GM12872 (cell line): Measurements from ENCODE around the gene IRX2.

Experiments used
- TF ChIP-seq, protein P1 (sequence below): IDR thresholded peaks from 3 replicates; pipeline ENCODE4 v1.5.1; 2011; ENCODE audit warnings: low read depth, mild to moderate bottlenecking, low read length, moderate library complexity; ENCODE audit not compliant: insufficient read depth

The IRX2 gene

DNA sequence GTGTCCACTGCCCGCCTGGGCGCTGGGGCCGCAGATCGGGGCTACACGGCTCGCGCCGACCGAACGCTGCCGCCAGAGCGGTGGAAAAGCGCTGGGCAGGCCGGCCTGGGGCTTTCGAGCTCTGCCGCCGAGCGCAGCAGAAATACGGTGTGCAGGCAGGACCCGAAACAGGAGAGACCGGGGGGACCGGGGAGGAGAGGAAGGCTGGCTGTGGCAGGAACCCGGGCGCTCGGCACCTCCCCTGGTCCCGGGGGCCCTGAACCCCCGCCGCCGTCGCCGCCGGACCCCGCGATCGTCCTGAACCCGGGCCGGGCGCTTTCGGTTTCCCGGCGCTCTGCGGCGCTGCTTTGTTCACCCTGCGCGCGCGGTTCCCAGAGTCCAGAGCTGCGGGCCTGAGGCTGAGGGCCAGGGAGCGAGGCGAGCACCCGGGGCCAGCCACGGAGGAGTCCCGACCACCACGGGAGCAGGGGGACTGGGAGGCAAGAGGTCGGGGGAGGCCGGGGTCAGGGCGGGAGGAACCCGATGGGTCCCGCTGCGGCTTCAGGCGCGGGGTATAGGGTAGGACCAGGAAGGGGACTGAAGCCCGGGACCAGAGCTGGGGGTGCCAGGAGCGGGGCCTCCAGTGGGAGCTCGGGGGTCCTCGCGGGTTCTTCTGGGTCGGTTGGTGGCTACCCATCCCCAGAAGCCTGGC is 12.0 kb downstream of the IRX2 start:
- TF ChIP-seq, protein P1, sequence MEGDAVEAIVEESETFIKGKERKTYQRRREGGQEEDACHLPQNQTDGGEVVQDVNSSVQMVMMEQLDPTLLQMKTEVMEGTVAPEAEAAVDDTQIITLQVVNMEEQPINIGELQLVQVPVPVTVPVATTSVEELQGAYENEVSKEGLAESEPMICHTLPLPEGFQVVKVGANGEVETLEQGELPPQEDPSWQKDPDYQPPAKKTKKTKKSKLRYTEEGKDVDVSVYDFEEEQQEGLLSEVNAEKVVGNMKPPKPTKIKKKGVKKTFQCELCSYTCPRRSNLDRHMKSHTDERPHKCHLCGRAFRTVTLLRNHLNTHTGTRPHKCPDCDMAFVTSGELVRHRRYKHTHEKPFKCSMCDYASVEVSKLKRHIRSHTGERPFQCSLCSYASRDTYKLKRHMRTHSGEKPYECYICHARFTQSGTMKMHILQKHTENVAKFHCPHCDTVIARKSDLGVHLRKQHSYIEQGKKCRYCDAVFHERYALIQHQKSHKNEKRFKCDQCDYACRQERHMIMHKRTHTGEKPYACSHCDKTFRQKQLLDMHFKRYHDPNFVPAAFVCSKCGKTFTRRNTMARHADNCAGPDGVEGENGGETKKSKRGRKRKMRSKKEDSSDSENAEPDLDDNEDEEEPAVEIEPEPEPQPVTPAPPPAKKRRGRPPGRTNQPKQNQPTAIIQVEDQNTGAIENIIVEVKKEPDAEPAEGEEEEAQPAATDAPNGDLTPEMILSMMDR = no peak

DNA sequence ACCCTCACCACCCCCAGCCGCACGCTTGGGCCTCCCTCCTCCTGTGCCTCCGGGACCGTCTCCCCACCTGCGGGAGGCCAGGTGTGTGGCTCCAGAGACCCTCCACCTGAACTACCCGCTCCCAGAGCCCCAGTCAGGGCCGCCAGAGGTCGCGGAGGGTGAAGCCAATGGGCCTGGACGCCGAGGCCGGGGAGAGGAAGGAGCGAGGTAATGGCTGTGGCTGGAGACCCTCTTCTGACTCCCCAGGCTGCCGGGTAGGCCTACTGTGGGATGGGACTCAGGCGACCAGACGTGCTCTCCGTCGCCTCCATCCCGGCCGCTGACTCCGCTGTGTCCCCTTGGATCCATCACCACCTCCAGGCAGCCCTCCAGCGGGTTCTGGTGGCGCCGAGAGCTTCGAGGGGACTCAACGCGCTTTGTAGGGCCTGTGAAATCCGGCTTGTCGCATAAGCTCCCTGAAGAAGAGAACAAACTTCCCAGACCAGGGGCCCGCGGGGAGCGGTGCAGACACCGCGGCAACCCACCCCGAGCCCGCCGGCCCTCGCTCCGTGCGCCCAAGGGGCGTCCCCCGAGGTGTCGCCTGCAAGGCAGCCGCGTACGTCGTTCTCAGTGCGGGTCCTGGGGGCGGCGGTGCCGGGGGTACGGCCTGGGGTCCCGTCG is 12.6 kb downstream of the IRX2 start:
- TF ChIP-seq, protein P1 = no peak

DNA sequence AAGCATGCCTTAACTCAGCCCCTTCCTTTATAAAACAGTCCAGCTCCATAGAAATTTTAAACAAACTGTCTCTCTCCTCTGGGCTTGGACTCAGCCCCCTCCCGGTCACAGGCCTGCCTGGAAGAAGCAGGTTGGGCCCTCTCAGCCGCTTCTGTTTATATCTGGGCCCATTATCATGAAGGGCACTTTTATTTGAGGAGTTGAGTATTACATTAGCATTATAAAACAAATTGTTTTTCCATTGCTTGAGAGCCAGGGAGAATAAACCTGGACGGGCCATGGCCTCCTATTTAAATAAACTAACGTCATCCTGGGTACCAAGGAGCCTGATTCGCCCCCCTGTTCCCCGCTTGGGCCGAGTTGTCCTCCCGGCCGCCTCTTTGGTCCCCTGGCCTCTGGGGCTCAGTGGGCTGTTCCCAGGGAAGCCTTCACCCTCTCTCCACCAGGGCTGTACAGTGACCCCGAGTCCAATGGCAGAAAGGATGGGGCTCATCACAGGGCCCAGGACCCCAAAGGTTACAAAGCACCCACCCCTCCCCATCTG is 13.2 kb downstream of the IRX2 start:
- TF ChIP-seq, protein P1 = no peak

DNA sequence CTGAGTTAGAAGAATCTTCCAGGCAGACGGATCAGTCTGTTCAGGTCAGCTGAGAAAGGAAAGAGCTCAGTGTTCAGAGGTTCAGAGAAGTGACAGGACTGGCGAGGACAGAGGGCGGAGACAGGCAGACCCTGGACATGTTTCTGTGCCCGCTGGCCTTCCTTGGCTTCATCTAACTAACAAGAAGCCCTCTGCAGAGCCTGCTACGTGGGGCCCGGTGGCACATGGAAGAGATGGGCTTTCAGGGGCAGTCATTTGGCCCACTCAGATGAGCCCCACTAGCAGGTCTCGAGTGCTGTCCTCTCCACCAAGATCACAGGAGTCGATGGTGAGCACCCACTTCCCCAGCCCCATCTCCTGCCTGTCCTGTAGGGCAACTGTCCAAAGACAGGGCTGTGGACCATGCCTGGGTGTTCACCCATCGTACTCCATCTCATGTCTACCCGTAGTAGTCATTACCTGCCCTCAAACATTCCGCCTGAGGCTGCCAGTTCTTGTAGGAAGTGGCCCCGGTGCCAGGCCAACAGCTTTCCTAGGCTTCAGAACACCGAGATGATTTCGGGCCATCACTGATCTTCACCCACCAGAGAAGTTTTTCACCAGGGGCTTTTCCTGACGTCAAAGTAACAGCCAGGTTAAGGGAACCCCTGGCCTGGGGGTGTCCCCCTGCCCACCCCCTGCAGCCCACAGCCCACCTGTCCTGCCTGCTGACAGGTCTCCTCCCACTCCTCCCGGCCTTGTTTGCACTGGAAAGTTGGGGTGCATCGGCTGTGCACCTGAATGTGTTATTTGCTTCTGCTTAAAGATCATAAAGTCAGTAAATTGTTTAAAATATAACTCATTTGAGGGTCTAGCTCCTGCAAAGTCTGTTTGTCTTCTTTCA is 14.0 kb downstream of the IRX2 start:
- TF ChIP-seq, protein P1 = no peak

DNA sequence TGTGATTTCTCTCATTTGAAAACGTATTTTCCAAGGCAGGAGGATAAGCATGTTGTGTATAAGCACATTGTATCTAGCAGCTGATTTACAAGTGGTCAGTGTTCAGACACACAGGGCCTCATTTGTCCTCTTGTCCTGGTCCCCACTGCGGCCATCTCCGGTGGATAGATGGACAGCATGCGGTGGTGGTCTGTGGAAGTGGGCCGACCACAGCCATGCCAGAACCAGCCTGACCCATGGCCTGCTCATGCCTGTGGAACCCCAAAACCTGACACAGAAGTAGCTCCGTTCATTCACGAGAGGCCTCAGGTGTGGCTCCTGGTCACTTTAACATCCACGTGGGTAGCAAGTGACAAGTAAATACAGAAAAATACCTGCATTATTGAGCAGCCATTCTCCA is 14.6 kb downstream of the IRX2 start:
- TF ChIP-seq, protein P1 = no peak

DNA sequence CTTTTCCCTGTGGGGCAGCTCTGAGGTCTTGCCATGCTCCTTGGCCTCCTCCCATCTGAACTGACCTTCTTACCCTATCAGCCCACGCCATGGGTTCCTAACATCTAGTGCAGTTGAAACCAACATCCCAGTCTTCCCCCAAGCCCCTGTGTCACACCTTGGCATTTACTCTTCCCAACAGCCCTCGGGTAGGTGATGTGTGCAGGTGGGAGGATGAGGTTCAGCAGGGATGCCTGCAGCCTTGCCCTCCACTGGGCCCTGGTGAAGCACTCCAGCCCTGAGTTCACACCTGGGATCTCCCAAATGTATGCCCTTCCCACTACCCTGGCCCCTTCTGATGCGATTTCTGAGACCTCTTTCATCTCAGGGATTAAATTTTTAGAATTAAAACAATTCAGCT is 15.5 kb downstream of the IRX2 start:
- TF ChIP-seq, protein P1 = no peak

DNA sequence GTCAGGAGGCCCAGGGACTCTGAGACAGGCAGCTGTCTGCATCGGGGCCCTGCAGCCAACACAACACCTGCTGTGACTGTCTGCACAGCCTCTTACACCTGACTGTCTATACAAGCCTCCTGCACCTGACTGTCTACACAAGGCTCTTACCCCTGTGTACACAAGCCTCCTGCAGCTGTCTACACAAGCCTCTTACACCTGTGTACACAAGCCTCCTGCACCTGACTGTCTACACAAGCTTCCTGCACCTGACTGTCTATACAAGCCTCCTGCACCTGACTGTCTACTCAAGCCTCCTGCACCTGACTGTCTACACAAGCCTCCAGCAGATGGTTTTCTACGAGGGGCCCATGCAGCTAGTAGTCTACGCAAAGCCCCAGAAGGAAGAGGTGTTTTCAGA is 18.6 kb downstream of the IRX2 start:
- TF ChIP-seq, protein P1 = no peak
